C4-2B (cell line): ENCODE results near the gene TF.

Experiments used
- CTCF ChIP-seq: fragments of 450-650 bp; conservative IDR thresholded peaks from 2 replicates; pipeline ENCODE4 v1.5.1; 2017; ENCODE audit warnings: mild to moderate bottlenecking
- ZFX ChIP-seq: fragments of 450-650 bp; IDR thresholded peaks from 2 replicates; pipeline ENCODE4 v1.6.1; 2017

GRCh38 chr3:133733226-133733625, 13.0 kb upstream of the TF start:
- TF ChIP-seq CTCF (no peak), ZFX (no peak)
